NCI-H1092 (cell line): Measurements from ENCODE around the gene DLX4.

ENCODE experiments used
- DNase-seq: peaks from one replicate; lab custom pipeline; 2025; lab: John Stamatoyannopoulos, UW

Gene DLX4

GRCh38 chr17:49969134-49969759 lies at the start of gene DLX4:
DLX4 (plus strand) TSS chr17:49969190; CDS start chr17:49969469, 279 bp downstream.
- no peak for DNase-seq

- no peak for DNase-seq
Measured at GRCh38 chr17:49920030-49920769, 48.8 kb upstream of the DLX4 start.

- DNase-seq = no peak
Measured at GRCh38 chr17:49922095-49922494, 46.9 kb upstream of the DLX4 start.

GRCh38 chr17:49924116-49924515 lies 44.9 kb upstream of the DLX4 start:
- DNase-seq = no peak

GRCh38 chr17:49924589-49924988 lies 44.4 kb upstream of the DLX4 start:
- DNase-seq = no peak

- no peak for DNase-seq
Measured at GRCh38 chr17:49925921-49926320, 43.1 kb upstream of the DLX4 start.

DNA sequence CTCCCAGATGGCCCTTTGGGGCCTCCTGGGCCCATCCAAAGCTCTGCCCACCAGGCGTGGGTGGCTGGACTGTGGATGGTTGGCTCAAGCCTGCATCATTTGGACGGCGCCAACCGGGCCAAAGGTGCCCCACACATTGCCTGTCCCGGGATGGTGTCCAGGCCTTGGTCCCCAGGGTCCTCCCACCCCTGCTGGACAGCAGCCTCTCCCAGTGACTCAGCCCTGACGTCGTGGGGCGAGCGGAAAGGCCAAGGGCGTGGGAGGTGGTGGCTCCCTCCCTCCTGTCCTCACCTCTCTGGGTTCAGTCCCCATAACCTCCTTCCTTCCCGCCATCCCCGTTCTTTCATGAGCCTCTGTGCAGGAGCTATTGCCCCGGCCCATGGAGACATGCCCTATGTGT lies 42.1 kb upstream of the DLX4 start:
- DNase-seq = no peak

GRCh38 chr17:49928126-49928800 lies 40.7 kb upstream of the DLX4 start:
- DNase-seq = no peak

DNA sequence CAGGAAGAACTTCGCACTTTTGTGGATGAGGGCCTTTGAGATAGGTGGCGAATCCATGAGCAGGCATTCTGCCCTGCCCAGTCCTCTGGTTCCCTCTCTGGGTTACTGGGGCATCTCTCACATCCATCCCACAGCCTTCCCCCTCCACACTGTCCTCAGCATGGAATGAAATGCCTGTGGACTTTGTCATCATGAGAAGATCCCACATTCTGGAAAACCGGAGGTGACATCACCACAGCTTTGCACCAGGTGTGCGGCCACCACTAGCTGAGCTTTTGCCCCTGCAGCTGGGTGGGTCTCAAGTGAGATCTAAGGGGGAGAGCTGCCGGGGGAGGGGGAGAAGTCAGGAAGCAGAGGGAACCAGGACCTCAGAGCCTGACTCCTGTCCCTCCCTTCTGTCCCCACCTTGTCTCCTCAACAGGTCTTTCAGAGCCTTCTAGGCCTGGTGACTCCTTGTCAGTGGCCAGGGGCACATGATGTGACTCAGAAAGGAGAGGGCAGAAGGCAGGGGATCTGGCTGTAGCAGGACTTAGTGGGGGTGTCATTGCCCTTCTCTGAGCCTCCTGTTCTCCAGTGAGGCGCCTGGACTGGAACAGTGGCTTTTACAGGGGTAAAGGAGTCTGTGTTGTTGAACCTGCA lies 40.0 kb upstream of the DLX4 start:
- no peak for DNase-seq

GRCh38 chr17:49930880-49931279 lies 38.1 kb upstream of the DLX4 start:
- no peak for DNase-seq

- no peak for DNase-seq
Measured at GRCh38 chr17:49931416-49932137, 37.4 kb upstream of the DLX4 start.

- no peak for DNase-seq
Measured at GRCh38 chr17:49932138-49932723, 36.8 kb upstream of the DLX4 start.

DNA sequence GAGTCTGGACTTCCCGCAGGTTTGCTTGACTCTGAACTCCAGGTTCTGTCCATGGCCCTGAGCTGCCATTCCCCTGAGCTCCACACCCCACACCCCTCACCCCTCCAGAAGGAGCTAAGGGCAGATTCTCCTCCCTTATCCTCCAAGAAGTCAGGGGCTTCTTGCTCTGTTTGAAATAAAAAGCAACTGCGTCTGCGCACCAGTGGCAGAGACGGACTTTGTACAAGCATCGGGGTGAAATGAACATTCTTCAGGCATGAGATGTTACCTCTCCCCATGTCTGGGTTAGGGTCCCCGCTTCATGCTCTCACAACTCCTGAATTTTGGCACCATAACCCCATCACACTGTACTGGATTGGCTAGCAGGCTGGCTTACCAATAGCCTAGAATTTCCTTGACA lies 36.1 kb upstream of the DLX4 start:
- no peak for DNase-seq

DNA sequence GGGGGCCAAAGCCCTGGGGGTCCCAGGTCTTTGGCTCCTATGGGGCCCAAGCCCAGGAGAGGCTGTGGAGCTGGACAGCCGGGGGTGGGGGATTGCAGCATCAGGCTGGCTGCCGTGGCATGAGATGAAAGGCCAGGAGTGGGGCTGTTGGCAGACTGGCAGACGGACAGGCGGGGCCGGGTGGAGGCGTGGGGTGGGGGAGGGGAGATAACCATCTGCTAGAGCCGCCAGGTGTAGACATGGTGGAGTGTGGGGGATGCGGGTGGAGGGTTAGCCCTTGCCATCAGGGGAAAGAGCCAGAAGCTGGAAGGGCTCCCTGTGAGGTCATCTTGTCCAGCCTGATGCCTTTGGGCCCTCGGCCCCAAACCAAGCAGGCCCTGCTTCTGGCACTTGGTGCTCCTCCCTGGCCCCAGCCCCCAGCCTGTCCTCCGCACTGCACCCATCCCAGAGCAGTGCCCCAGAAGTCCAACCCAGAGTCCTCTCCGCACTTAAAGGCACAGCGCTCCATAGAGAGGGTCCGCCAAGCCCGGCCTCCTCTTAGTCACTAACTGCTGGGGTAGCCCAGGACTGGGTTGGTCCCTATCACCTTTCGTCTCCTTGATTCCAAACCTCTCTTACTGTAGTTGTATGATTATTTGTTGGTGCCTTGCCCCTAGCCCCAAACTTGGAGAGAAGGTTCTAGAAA lies 33.3 kb upstream of the DLX4 start:
- no peak for DNase-seq

GRCh38 chr17:49936386-49936785 lies 32.6 kb upstream of the DLX4 start:
- DNase-seq = no peak

DNA sequence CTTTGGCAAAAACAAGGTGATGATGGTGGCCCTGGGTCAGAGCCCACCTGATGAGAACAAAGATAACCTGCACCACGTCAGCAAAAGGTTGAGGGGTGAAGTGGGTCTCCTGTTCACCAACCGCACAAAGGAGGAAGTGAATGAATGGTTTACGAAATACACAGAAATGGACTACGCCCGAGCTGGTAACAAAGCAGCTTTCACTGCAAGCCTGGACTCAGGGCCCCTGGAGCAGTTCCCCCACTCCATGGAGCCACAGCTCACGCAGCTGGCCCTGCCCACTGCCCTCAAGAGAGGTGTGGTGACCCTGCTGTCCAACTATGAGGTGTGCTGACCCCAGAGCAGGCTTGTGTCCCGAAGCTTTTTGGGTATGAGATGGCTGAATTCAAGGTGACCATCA lies 29.7 kb upstream of the DLX4 start:
- no peak for DNase-seq

DNA sequence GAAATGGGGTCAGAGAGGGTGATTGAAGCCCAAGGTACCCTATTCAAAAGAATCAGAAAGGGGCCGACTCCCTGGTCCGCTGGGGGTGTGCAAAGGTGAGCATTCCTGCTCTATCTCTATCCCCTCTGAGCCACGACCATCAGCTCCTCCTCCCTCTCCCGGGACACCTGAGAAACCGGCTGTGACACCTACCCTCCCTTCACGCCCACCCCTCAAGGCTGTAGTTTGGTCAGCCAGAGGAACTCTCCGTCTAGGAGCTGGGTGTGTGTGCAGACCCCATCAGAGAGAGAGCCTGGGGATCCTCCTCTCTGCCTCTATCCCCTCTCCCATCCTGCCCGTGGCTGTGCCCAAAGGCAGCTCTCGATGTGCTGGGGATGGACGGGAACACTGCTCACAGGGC lies 27.6 kb upstream of the DLX4 start:
- DNase-seq = no peak

DNA sequence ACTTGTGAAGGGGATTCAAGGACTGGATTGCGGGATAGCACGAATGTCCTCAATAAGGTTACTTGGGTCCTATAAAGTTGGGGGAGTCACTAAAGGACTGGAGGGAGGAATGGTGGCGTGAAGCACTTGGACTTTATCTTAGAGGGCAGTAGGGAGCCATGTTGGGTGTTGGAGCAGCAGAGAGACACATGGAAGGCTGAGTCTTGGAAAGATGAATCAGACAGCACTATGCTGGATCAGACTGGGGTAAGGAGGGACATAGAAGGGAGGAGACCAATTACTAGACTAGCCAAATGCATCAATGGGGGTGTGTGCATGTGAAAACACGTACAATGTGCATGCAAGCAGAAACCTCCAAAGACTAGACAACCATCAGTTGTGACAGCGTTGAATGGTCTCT lies 26.0 kb upstream of the DLX4 start:
- DNase-seq = no peak

GRCh38 chr17:49944273-49944870 lies 24.6 kb upstream of the DLX4 start:
- DNase-seq = peak; percentile 33

DNA sequence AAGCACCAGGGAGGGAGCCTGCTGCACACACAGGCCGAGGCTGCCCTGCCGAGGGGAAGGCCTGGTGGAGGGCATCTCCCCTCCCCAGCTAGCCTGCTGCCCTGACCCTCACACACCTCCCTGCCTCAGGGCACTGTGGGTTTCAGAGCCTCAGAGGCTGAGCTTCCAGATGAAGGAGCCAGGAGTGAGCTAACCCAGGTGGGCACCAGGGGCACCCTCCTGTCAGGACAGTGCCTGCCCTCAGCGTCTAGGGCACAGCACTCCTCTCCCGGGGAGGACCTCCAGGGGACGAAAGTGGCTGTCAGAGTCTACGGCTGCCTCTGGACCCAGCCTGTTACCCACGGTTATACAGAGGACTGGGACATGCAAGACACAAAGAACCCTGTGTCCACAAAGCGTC lies 22.8 kb upstream of the DLX4 start:
- no peak for DNase-seq
